Measurements from ENCODE around the gene SRSF3.
"Not testable (repeated sequence)": the region's sequence is repeated elsewhere in the genome, so short reads cannot be mapped to it uniquely, and the experiment has no call there.

SRSF3 gene

DNA sequence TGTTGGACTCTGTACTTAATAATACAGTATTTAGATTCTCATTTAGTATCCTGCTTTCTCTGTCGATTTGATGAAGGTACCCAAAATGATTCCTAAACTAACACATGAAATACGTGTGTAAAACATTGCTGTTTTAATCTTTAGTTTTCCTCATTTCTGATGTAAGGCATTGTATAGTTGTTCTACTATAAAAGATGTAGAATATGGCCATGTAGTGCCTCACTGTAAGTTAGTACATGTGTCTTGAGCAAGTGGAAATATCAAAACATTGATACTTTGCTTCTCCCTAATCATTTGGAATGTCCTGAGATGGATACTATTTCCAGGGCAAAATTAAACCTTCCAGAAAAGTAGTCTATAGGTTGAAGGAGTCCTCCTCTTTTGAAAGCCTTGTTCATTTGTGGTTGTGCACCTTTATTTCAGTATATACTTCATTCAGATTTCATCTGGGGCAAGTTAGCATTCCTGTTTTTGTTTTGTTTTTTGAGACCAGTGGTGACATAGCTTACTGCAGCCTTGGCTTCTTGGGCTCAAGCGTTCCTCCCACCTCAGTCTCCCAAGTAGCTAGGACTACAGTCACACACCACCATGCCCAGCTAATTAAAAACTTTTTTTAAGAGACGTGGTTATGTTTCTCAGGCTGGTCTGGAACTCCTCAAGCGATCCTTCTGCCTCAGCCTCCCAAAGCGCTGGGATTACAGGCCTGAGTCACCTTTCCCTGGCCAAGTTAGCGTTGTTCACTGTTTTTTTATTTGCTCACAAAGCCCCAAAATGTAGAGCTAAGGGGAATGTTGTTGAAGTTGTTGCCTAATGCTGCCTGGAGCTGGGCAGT is 11.6 kb downstream of the SRSF3 start:
- no peak for DNase-seq

DNA sequence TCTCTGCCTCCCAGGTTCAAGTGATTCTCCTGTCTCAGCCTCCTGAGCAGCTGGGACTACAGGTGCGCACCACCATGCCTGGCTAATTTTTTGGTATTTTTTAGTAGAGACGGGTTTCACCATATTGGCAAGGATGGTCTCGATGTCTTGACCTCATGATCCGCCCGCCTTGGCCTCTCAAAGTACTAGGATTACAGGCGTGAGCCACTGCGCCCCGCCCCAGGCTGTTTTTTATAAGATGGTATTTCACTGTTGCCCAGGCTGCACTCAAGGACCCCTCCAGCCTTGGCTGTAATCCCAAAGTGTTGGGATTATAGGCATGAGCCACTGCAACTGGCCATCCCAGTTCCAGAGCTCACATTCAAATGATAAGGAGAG is 13.1 kb downstream of the SRSF3 start:
- DNase-seq = not testable (repeated sequence)

DNA sequence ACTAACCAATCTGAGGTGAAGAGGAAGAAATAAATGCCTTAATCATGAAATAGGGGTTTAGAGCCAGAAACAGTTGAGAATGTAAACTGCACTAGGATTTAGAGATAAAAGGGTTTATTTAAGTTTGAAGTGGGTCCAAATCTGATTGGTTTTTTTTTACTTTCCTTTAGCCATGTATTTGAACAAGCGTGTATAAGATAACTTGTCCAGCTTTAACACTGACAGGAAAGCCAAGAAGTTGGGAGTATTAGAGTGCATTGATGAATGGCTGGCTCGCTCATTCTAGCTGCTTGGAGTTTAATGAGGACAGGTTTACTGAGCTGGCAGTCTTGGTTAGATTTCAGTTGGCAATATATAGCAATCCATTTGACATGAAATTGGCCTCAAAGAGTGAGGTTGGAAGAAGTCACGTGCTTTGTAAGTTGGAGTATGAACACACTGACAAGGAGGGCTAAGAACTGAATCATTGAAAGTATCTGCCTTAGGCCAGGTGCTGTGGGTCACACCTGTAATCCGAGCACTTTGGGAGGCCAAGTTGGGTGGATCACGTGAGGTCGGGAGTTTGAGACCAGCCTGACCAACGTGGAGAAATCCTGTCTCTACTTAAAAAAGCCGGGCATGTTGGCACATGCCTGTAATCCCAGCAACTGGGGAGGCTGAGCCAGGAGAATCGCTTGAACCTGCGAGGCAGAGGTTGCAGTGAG is 13.7 kb downstream of the SRSF3 start:
- DNase-seq = no peak

DNA sequence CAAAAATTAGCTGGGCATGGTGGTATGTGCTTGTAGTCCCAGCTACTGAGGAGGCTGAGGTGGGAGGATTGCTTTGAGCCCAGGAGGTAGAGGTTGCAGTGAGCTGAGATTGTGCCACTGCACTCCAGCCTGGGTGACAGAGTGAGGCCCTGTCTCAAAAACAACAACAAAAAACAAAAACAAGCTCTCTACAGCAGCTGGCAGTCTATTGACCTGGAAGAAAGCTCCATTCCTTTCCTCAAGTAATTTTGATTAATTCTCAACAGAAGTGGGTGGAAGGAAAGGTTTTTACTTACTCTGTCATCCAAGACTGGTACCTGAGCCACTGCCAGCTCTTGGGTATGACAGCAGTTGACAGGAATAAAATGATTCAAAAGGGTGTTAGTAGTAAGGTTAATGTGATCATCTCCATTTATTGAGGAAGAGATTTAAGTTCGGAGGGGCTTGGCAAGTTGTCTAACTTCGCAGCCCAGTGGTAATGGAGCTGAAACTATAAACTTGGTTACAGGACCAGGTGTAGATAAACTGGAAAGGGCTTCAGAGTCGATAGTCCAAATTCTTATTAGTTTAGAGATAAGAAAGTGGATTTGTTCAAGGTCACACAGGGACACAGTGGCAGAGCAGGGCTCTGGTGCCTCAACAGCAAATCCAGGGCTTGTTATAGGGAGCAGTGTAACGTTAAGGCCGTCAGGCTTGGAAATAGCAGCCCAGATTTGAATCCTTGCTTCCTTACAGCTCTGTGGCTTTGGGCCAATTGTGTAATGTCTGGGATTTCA is 14.8 kb downstream of the SRSF3 start:
- DNase-seq = no peak

DNA sequence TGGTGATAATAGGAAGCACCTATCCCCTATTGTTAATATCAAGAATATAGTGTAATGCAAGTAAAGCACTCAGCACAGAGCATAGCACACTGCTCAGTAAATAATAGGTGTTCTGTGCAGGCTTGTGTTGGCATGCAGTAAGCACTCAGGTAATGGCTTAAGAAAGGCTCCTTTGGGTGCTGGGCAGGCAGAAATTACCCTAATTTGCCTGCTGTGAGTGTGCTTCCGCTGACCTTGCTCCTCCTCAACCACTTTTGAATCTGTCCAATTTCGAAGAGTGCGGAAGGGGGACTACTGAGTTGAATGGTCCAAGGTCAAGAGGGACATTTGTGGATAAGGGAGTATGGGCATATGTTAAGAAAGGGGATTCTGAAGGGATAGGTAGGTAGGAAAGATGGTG is 15.4 kb downstream of the SRSF3 start:
- no peak for DNase-seq

DNA sequence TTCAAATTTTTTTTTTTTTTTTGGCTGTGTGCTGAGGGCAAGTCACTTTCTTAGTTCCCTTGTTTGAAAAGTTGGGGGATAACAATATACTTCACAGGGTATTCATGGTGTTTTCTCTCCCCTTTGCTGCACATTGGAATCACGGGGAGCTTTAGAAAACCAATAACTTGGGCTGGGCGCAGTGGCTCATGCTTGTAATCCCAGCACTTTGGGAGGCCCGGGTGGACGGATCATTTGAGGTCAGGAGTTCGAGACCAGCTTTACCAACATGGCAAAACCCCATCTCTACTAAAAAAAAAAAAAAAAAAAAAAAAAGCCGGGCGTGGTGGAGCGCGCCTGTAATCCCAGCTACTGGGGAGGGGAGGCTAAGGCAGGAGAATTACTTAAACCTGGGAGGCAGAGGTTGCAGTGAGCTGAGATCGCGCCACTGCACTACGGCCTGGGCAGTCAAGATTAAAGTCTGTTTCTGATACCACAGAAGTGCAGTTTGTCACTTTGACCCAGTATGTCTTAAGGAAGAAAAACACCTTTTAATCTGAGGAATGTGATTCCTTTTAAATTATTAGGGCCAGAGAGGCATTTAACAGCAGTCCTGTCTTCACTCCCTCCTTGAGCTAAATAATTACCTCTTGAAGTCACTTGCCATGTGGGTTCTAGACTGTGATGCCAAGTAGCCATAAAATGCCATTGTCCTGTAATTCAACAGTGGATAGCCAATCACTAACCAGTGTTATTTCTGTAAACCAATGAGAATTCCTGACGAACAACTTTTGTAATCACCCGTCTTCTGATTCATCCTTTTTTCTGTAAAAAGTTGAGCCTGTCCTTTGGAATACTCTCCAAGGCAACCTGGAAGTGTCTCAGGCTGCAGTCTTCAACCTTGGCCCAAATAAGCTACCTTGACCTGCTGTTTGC is 16.1 kb downstream of the SRSF3 start:
- DNase-seq = no peak

DNA sequence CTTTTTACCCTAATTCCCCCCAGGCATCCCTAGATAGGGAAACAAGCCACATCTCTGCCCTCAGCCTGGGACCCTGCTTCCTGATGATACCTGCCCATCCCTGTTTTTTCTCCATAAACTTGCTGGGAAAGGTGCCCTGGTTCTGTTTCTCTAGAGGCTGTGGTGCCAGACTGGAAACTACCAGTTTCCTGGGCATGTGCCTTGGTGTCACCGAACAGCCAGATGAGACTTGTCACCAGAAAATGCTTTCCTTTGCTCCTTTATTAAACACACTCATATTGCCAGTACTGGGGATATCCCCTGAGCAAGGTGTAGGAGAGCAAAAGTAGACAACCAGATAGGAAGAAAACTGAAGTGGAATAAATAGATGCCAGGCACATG is 16.8 kb downstream of the SRSF3 start:
- DNase-seq = no peak

DNA sequence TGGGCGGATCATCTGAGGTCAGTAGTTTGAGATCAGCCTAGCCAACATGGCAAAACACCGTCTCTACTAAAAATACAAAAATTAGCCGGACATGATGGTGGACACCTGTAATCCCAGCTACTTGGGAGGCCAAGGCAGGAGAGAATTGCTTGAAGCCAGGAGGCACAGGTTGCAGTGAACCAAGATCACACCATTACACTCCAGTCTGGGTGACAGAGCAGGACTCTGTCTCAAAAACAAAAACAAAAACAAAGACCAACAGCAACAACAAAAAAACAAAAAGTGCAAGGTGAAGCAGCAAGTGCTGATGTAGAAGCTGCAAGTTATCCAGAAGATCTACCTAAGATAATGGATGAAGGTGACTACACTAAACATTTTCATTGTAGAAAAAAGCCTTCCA is 17.5 kb downstream of the SRSF3 start:
- DNase-seq = not testable (repeated sequence)

DNA sequence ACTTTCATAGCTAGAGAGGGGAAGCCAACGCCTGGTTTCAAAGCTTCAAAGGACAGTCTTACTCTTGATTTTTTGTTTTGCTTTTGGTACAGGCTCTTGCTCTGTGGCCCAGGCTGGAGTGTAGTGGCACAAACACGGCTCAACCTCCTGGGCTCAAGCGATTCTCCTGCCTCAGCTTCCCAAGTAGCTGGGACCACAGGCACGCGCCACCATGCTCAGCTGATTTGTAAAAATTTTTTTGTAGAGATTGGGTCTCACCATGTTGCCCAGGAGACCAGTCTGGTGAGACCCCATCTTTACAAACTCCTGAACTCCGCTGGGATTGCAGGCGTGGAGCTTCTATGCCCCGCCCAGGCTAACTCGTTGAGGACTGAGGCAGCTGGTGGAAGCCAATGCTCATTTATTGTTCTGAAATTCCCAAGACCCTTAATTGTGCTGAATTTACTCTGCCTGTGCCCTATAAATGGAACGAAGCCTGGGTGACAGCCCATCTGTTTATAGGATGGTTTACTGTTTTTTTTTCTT is 18.0 kb downstream of the SRSF3 start:
- DNase-seq = no peak

DNA sequence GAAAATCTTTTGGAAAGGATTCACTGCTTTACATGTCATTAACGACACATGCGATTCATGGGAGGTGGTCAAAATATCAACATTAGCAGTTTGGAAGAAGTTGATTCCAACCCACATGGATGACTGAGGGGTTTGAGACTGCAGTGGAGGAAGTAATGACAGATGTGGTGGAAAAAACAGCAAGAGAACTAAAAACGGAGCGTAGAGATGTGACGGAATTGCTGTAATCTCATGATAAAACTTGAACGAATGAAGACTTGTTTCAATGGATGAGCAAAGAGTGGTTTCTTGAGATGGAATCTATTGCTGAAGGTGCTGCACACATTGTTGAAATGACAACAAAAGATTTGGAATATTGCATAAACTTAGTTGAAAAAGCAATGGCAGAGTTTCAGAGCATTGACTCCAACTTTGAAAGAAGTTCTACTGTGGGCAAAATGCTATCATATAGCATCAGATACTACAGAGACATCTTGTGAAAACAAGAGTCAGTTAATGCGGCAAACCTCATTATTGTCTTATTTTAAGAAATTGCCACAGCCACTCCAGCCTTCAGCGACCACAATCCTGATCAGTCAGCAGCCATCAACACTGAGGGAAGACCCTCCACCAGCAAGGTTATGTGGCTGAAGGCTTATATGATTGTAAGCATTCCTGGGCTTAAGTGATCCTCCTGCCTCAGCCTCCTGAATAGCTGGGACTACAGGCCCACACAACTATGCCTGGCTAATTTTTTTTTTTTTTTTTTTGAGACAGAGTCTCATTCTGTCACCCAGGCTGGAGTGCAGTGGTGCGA is 19.2 kb downstream of the SRSF3 start:
- no peak for DNase-seq

DNA sequence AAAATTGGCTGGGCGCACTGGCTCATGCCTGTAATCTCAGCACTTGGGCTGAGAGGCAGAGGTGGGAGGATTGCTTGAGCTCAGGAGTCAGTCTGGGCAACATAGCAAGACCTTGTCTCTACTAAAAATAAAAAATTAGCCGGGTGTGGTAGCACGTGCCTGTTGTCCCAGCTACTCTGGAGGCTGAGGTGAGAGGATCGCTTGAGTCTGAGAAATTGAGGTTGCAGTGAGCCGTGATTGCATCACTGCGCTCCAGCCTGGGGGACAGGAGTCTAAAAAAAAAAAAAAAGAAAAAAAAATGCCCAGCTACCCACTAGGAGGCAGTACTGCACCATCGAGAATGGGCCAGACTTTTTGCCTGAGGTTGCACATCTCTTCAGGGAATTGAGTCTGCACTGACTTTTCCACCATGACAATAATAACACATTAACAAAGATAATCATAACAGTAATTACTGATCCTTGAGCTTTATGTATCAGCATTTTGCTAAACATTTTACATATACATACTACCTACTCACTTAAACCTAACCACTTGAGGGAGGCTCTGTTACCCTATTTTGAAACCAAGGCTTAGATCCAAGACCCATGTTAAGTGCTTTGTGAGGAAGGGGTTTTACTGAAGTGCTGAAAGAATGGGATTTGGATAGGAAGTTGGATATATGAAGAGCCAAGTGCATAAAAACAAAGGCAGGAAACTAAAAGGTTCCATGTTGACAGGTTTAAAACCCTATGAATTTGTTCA is 21.0 kb downstream of the SRSF3 start:
- peak; percentile 74 for DNase-seq

DNA sequence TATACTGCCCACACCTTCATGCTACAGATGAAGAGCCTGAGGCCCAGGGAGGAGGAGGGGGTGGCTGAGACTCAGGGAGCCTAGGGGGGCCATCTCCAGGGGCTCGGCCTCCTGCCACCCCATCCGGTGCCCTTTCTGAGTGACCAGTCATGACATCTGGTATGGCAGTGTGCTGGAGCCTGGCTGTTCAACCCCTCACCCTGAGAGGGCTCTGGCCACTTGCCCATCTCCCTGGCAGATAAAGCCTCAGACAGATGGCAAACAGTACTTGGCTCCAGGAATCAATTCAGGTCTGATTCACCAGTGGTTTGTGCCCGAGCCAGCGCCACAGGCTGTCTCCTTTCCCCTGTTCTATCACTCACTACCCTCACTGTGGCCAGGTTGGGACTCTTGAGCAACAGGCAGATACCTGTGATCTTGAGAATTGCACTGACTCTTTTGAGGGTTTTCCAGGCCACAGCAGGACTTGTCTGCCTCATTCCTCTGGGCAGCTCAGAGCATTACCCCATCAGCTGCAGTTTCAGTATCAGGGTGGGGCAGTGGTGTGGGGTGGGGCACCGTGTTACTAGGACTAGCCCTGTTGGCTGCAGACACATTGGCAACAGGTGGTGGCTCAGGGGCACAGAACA is 22.8 kb downstream of the SRSF3 start:
- DNase-seq = peak; percentile 79

DNA sequence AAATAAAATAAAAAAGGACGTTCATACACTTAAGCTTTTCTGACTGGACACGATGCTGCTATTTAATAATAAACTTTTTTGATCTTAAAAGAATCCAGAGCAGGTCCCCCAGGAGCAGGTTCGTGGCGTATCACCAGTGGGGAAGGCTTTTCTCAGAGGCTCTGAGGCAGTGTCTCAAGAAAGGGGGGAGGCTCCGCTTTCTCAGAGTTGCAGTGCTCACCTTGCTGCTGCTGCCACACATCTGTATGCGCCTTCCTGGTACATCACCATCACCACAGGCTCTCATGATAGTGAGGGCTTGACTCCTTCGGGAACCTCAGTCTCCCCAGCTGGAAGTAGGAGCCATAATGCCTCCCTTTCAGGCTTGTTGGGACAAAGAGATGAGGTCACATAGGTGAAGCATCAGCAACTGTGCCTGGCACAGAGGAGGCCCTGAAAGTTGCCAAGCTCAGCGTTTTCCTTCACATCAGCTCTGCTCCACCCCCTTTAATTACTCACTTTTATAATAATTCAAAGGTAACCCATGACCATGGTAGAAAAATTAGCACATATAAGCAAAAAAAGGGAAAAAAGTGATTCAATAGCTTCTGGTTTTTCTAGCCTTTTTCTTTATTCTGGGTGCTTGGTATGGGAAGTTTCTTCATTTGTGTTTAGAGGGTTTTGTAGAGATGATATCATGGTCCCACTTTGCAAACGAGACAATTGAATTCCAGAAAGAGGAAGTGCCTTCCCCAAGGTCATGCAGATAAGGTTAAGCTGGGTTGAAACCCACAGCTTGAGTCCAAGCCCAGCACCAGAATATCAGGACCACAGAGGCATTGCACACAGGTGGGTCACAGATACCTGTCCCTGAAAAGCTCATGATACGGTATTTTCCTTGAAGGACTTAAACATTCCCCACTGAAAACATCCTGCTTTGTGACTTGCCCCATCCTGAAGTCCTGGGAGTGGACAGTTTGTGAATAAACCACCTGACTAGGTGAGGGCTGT is 24.5 kb downstream of the SRSF3 start:
- no peak for DNase-seq

DNA sequence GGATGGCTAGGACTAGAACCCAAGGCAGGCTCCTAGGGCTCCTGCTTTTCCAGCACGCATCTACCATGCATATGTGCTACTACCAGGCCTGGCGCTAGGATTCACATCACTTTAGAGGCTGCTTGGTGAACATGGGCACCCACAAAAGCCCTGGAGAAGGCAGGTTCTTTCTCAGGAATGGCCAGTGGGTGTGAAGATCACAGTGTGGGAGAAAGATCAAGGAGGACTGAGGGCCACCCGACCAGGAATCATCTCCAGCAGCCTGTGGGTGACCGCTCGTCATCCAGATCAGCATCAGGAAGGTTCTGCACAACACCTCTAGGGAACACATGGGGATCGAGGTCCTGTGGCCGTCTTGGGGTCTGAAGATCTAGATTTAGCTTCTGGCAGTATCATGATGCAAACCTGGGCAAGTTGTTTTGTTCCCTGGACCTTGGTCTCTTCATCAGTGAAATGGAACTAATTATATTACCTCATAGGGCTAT is 27.3 kb downstream of the SRSF3 start:
- no peak for DNase-seq

DNA sequence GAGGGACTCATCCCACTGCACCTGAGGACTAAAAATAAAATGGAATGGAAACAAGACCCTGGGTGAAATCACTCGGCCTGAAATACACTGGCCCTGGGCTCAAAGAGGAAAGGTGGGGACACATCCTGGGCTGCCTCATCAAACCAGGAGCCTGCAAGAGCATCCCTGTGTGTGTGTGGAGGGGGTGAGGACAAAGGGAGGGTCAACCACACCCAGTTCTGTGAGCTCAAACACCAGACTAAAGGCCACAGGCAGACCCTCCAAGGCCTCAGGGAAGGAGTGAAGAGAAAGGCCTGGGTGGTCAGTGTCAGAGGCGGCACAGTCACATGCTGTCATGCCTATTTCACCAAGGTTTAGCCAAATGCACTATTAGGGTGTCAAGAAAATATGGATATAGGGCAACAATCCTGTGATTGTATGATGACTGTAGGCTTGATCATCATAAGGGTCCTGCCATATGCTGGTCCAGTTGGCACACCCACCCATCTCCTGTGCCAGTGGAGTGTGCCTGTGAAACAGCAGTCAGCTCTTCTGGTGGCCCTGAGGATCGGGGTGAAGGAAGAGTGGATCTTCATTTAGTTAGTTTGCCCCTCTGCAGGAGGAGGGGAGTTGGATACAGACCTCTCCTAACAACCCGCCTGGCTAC is 28.9 kb downstream of the SRSF3 start:
- no peak for DNase-seq

DNA sequence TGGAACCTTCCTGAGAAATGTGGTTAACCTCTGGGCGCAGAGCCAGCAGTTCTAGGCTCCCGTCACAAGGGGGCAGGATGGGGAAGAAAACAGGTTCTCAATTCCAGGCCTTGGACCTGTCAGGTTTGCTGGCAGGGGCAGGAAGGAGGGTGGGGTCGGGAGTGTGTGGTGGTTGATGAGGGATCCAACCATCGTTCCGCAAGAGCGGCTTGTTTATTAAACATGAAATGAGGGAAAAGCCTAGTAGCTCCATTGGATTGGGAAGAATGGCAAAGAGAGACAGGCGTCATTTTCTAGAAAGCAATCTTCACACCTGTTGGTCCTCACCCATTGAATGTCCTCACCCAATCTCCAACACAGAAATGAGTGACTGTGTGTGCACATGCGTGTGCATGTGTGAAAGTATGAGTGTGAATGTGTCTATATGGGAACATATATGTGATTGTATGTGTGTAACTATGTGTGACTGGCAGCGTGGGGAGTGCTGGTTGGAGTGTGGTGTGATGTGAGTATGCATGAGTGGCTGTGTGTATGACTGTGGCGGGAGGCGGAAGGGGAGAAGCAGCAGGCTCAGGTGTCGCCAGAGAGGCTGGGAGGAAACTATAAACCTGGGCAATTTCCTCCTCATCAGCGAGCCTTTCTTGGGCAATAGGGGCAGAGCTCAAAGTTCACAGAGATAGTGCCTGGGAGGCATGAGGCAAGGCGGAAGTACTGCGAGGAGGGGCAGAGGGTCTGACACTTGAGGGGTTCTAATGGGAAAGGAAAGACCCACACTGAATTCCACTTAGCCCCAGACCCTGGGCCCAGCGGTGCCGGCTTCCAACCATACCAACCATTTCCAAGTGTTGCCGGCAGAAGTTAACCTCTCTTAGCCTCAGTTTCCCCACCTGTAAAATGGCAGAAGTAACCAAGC is 29.6 kb downstream of the SRSF3 start:
- peak; percentile 85 for DNase-seq

All from NCI-H1694 (cell line).